Lower leg skin (tissue), 3 donors: ENCODE measurements around the gene FYCO1.

Experiments
- POLR2A ChIP-seq, 2 donors: fragments of 450-650 bp; IDR thresholded peaks; one replicate each; pipeline ENCODE4 v1.6.1; 2016 to 2017; ENCODE audit warnings: antibody characterized with exemption in 2 of 2, mild to moderate bottlenecking in 1 of 2, moderate library complexity in 1 of 2
- TF ChIP-seq, protein P1 (sequence below), 3 donors: fragments of 450-650 bp; IDR thresholded peaks; one replicate each; pipeline ENCODE4 v1.5.1; 2016; ENCODE audit warnings: antibody characterized with exemption in 3 of 3, mild to moderate bottlenecking in 3 of 3, moderate library complexity in 2 of 3

GRCh38 chr3:45931496-45931895, 64.1 kb downstream of the FYCO1 start:
- no peak for TF ChIP-seq POLR2A (IDR thresholded peaks at IDR 0.05)
- TF ChIP-seq, protein P1, sequence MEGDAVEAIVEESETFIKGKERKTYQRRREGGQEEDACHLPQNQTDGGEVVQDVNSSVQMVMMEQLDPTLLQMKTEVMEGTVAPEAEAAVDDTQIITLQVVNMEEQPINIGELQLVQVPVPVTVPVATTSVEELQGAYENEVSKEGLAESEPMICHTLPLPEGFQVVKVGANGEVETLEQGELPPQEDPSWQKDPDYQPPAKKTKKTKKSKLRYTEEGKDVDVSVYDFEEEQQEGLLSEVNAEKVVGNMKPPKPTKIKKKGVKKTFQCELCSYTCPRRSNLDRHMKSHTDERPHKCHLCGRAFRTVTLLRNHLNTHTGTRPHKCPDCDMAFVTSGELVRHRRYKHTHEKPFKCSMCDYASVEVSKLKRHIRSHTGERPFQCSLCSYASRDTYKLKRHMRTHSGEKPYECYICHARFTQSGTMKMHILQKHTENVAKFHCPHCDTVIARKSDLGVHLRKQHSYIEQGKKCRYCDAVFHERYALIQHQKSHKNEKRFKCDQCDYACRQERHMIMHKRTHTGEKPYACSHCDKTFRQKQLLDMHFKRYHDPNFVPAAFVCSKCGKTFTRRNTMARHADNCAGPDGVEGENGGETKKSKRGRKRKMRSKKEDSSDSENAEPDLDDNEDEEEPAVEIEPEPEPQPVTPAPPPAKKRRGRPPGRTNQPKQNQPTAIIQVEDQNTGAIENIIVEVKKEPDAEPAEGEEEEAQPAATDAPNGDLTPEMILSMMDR (IDR thresholded peaks at IDR 0.05) = no peak
